ENCODE results near the gene GGTLC2. TPM values are rescaled to one million over a fixed set of nuclear protein-coding genes. Genes with fewer than 3 reads are reported as not detected.
"Not testable (repeated sequence)": the region's sequence is repeated elsewhere in the genome, so short reads cannot be mapped to it uniquely, and the experiment has no call there.

GGTLC2 gene
- total RNA-seq, 1 donor from 2014 or later = not detected

GRCh38 chr22:22670076-22670795 is 25.8 kb downstream of the GGTLC2 start:
- ATAC-seq = no peak

- no peak for ATAC-seq
Observed at GRCh38 chr22:22671506-22671905, 27.1 kb downstream of the GGTLC2 start.

DNA sequence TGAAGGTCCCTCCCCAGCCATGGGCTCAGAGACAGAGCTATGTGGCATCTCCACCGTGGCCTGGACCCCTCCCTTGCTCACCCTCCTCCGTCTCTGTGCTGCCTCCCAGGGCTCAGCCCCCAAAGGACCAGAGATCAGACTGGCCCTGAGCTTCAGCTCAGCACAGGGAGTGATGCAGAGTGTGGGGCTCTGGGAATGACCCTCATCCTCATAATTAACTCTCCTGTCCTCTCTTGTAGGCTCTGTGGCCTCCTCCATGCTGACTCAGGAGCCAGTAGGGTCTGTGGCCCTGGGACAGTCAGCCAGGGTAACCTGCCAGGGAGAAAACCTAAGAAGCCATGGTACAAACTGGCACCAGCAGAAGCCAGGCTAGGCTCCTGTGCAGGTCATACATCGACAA is 28.7 kb downstream of the GGTLC2 start:
- no peak for ATAC-seq

- ATAC-seq = no peak
Observed at GRCh38 chr22:22673628-22674027, 29.2 kb downstream of the GGTLC2 start.

GRCh38 chr22:22674467-22674866 is 30.1 kb downstream of the GGTLC2 start:
- ATAC-seq = no peak

- ATAC-seq = no peak
Observed at GRCh38 chr22:22678970-22679369, 34.6 kb downstream of the GGTLC2 start.

GRCh38 chr22:22680396-22680795 is 36.0 kb downstream of the GGTLC2 start:
- ATAC-seq = no peak

DNA sequence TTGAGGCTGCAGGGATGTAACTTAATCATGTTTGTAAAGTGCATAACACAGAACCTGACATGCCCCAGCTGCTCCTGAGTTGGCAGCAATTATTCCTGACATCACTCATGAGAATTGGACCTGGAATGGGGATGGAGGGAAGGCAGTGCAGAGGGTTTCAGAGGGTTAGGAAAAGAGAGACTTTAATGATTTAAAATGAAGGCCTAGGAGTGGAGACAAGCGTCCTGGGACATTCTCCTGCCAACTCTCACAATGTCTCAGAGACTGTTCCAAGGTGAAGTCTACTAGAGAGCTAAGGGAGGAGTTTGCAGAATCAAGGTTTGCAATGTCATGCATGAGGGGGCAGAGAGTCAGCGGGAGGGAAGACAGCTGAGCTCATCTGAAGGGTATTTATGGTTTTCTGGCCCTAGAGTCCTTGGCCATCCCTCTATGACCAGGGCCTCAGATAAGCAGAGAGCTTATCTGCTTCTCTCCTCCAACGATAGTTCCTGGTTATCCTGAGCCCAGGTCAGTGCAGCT is 36.9 kb downstream of the GGTLC2 start:
- no peak for ATAC-seq

DNA sequence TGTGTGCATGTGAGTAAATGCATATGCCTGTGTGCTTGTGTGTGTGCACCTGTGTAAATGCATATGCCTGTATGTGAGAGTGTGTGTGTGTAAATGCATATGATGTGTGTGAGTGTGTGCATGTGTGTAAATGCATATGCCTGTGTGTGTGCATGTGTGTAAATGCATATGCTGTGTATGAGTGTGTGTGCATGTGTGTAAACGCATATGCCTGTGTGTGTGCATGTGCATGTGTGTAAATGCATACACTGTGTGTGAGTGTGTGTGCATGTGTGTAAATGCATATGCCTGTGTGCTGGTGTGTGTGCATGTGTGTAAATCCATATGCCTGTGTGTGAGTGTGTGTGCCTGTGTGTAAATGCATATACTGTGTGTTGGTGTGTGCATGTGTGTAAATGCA is 37.8 kb downstream of the GGTLC2 start:
- ATAC-seq = no peak

GRCh38 chr22:22682807-22683667 is 38.6 kb downstream of the GGTLC2 start:
- no peak for ATAC-seq

DNA sequence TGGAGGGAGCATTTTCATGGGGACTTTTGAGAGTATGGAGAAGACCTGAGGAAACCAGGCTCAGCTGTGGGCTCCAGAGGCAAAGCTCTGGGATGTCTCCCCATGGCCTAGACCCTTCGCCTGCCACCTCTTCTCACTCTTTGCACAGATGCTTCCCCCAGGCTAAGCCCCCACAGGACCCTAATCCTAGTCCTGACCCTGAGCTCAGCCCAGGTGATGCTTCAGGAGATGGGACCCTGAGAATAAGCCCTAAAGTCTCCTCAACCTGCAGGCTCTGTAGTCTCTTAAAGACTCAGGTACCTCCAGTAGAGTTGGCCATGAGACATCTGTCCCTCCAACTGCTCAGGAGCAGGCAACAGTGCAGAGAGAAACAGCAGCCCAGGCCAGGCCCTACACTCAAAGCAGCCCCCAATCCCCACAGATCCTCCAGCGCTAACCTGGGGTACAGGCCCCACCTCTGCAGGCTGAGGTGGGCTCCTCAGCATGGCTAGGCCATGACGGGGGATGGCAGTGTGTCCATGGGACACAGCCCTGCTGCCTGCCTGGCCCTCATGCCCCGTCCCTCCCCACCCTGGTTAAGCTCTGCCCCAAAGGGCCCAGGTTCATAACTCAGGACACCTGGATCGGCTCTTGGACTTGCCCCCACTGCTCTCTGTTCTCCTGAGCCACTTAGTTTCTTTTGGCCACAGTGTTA is 39.4 kb downstream of the GGTLC2 start:
- no peak for ATAC-seq

DNA sequence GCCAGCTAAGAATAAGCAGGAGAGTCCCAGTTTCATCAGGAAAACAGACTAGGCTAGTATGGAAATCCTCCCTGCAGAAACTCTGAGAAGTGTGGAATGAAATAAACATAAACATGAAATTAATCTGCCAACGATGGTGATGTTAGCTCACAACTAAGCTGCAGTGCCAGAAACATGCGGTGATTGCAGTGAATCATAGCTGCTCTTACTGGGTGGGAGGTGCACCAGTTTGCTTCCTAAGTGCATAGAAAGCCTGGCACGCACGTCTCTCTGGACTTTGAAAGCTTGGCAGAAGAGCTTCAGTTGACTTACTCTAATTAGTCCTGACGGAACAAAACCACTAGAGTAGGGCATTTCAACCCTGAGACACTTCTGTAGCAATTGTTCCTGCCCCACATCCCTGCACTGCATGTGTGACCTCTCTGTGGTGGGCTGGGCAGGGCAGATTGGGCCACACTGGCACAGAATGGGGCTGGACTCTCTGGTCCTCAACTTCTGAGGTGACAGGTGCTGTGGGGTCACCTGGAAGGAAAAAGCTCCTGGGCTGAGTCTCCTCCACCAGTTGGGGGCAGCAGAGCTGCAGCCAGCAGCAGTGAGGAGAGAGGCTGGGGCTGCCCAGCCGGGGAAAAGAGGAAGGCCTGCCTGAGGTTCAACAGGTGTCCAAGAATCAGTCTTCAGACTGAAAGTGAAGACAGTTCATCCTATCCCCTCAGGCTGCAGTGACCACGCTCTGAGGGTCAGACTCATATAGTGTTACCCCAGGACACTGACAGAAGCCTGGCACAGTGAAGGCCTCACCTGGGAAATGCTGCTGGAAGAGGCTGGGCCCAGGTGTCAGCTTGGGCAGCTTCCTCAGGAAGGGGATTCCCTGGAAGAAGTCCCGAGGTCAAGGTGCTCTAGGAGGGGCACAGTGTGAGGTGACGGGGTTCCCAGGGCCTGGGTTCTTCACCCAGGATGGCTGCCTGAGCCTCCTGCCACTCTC is 40.5 kb downstream of the GGTLC2 start:
- peak; percentile 47 for ATAC-seq

DNA sequence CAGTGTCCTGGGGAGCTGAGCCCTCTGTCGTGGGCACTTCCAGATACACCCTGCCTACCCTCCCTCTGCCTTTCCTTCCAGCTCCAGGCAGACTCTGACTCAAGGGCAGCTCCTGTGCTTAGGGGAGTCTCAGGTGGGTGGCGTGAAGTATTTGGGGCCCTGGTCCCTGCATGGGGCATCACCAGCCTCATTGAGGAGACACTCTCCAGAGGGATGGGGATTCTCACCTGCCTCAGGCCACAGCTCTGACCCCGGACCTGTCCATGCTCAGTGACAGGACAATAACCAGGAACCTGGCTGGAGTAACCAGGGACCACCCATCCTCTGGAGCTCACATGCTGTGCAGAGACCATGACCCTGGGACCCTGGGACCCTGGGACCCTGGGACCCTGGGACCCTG is 41.2 kb downstream of the GGTLC2 start:
- ATAC-seq = no peak

DNA sequence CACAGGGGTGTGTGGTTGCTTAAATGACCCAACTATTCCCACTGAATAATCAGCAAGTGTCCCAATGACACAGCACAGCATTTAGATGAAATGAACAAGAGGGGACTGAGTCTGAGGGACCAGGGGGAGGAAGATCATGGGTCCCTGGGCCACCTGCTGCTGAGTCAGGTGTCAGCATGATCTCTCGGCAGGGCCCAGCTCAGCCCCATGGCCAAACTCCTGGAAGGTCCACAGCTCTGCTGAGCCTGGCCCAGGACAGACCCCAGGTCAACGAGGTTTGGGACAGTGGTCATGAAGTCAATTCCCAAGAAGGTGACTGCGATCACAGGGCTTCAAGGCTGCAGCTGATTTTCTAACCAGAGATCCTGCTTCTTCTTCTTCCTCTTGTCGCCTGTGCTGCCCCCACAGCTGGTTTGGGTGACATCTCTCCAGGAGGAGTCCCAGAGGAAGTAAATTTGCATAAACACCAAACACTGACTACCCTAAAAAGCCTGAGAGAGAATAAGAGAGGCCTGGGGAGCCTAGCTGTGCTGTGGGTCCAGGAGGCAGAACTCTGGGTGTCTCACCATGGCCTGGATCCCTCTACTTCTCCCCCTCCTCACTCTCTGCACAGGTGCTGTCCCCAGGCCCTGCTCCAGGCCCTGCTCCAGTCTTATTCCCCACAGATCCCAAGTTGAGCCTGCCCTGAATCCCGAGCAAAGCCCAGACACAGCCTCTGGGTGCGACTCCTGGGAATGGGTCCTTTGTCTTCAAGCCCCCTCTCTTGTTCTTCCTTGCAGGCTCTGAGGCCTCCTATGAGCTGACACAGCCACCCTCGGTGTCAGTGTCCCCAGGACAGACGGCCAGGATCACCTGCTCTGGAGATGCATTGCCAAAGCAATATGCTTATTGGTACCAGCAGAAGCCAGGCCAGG is 42.0 kb downstream of the GGTLC2 start:
- not testable (repeated sequence) for ATAC-seq

- peak; percentile 68 for ATAC-seq
Observed at GRCh38 chr22:22687638-22688500, 43.5 kb downstream of the GGTLC2 start.

- no peak for ATAC-seq
Observed at GRCh38 chr22:22689621-22690345, 45.4 kb downstream of the GGTLC2 start.

- ATAC-seq = no peak
Observed at GRCh38 chr22:22691055-22691454, 46.6 kb downstream of the GGTLC2 start.

- ATAC-seq = no peak
Observed at GRCh38 chr22:22691716-22692701, 47.6 kb downstream of the GGTLC2 start.
